ENCODE measurements around the gene POTEI. TPM values are rescaled to one million over a fixed set of nuclear protein-coding genes. Genes with fewer than 3 reads are reported as not detected.
A peak's percentile ranks its signal among the peaks of the same experiment; 100 is the strongest.
"Not testable (repeated sequence)": the region's sequence is repeated elsewhere in the genome, so short reads cannot be mapped to it uniquely, and the experiment has no call there.

Gene POTEI
- total RNA-seq, 1 donor from 2014 or later = 0.15 TPM

DNA sequence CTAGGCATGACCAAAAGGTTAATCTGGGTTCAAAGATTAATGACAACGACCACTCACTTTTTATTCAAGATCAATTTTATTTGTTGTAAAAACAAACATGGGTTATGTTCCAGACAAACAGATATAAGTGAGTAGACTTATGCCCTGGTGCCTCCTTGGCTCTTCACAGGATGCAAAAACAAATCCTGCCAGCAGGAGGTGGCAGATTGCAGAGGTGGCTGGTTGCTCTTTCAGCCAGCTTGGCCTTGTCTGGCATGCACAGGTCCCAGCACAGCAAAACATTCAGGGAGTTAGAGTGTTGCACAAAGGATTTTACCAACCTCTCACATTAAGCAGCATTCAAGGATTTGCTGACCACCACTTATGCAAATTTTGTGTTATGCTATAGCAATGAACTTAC lies 92.4 kb downstream of the POTEI start:
- not testable (repeated sequence) for H3K36me3 Mint-ChIP-seq (ENCODE audit: low read depth, unreplicated experiment); H3K9me3 Mint-ChIP-seq (ENCODE audit: unreplicated experiment); H3K27me3 Mint-ChIP-seq (ENCODE audit: unreplicated experiment); H3K4me3 Mint-ChIP-seq (ENCODE audit: unreplicated experiment); H3K27ac Mint-ChIP-seq (ENCODE audit: unreplicated experiment); H3K4me1 Mint-ChIP-seq (ENCODE audit: unreplicated experiment)
- TF ChIP-seq, protein P1, sequence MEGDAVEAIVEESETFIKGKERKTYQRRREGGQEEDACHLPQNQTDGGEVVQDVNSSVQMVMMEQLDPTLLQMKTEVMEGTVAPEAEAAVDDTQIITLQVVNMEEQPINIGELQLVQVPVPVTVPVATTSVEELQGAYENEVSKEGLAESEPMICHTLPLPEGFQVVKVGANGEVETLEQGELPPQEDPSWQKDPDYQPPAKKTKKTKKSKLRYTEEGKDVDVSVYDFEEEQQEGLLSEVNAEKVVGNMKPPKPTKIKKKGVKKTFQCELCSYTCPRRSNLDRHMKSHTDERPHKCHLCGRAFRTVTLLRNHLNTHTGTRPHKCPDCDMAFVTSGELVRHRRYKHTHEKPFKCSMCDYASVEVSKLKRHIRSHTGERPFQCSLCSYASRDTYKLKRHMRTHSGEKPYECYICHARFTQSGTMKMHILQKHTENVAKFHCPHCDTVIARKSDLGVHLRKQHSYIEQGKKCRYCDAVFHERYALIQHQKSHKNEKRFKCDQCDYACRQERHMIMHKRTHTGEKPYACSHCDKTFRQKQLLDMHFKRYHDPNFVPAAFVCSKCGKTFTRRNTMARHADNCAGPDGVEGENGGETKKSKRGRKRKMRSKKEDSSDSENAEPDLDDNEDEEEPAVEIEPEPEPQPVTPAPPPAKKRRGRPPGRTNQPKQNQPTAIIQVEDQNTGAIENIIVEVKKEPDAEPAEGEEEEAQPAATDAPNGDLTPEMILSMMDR (IDR thresholded peaks at IDR 0.05; ENCODE audit: unreplicated experiment) = peak; percentile 25
- peak; percentile 72 for DNase-seq (ENCODE audit: low spot score)

Other genes with a start within 250 kb of the POTEI start
- 32.8 TPM for gene IMP4, start 166.4 kb downstream of the POTEI start, total RNA-seq (ENCODE audit: unreplicated experiment)
- 16.3 TPM for gene PTPN18, start 153.3 kb downstream of the POTEI start, total RNA-seq (ENCODE audit: unreplicated experiment)
- not detected for gene CFC1B, start 11.9 kb upstream of the POTEI start, total RNA-seq (ENCODE audit: unreplicated experiment)
- 1.2 TPM for gene CFC1, start 90.2 kb upstream of the POTEI start, total RNA-seq (ENCODE audit: unreplicated experiment)
- not detected for gene POTEJ, start 102.1 kb upstream of the POTEI start, total RNA-seq (ENCODE audit: unreplicated experiment)
- gene GPR148, start 219.7 kb upstream of the POTEI start, total RNA-seq (ENCODE audit: unreplicated experiment) = not detected
- gene AMER3, start 246.2 kb upstream of the POTEI start, total RNA-seq (ENCODE audit: unreplicated experiment) = 0.18 TPM